Neural cell (in vitro differentiated cells): ENCODE results near the gene MED27.

Experiments used
- CTCF ChIP-seq: fragments of 450-650 bp; IDR thresholded peaks from 2 replicates; pipeline ENCODE4 v1.5.1; 2014; ENCODE audit warnings: antibody characterized with exemption, mild to moderate bottlenecking, moderate library complexity; ENCODE audit not compliant: poor library complexity, severe bottlenecking
- EZH2 ChIP-seq: fragments of 200-600, 300-800 bp; shearing (Covaris generic), sonication (generic); IDR thresholded peaks from 2 replicates; pipeline ENCODE4 v1.6.1; 2014; ENCODE audit warnings: antibody characterized with exemption, low read length, borderline replicate concordance, mild to moderate bottlenecking; ENCODE audit not compliant: insufficient read depth, poor library complexity, severe bottlenecking
- MXI1 ChIP-seq: fragments of 450-650 bp; conservative IDR thresholded peaks from 2 replicates; pipeline ENCODE4 v1.6.1; 2014; ENCODE audit warnings: antibody characterized with exemption, mild to moderate bottlenecking; ENCODE audit not compliant: poor library complexity, severe bottlenecking
- POLR2AphosphoS5 ChIP-seq: IDR thresholded peaks from 2 replicates; pipeline ENCODE4 v1.6.1; 2012
- TAF1 ChIP-seq: IDR thresholded peaks from 2 replicates; pipeline ENCODE4 v1.6.1; 2012; ENCODE audit warnings: low read depth

- TF ChIP-seq CTCF: no peak
- no peak for TF ChIP-seq POLR2AphosphoS5
- TF ChIP-seq EZH2: no peak
- no peak for TF ChIP-seq TAF1
- no peak for TF ChIP-seq MXI1
Observed at GRCh38 chr9:131879911-131880290, 199.8 kb downstream of the MED27 start.
